Tibial artery (tissue), 4 donors: ENCODE data around the gene UBAC2.
A peak's percentile ranks its signal among the peaks of the same experiment; 100 is the strongest.

Experiments
- DNase-seq, 2 donors: peaks; one replicate each; pipeline ENCODE4 v3.0.0-alpha.2; 2019
- H3K27ac ChIP-seq, 2 donors: fragments of 200-600 bp; sonication (generic) in 1 of 2; 1 replicate in 1 of 2; 2 replicates in 1 of 2; pipeline ENCODE4 v1.5.1; 2018 to 2019; ENCODE audit warnings: mild to moderate bottlenecking in 1 of 2
- H3K27me3 ChIP-seq, 2 donors: fragments of 200-600 bp; sonication (generic) in 1 of 2; one replicate each; pipeline versions ENCODE4 v1.5.1 to v1.6.0; 2016 to 2019
- H3K36me3 ChIP-seq, 3 donors: fragments of 200-600 bp; sonication (generic) in 2 of 3; one replicate each; pipeline ENCODE4 v1.5.1; 2016 to 2019; ENCODE audit warnings: mild to moderate bottlenecking in 2 of 3
- H3K4me1 ChIP-seq, 4 donors: fragments of 200-600 bp; sonication (generic) in 2 of 4; 1 replicate in 3 of 4; 2 replicates in 1 of 4; pipeline ENCODE4 v1.5.1; 2016 to 2019
- H3K4me3 ChIP-seq, 2 donors: fragments of 200-600 bp; sonication (generic) in 1 of 2; 1 replicate in 1 of 2; 2 replicates in 1 of 2; pipeline ENCODE4 v1.5.1; 2018 to 2019; ENCODE audit warnings: mild to moderate bottlenecking in 2 of 2
- H3K9me3 ChIP-seq, 3 donors: fragments of 200-600 bp; sonication (generic) in 1 of 3; one replicate each; pipeline ENCODE4 v1.5.1; 2016 to 2019
- CTCF ChIP-seq, 2 experiments: fragments of 200-600 bp in 1 of 2; fragments of 450-650 bp in 1 of 2; IDR thresholded peaks; one replicate each; pipeline ENCODE4 v1.5.1; 2017 to 2019; ENCODE audit warnings: antibody characterized with exemption in 2 of 2, mild to moderate bottlenecking in 1 of 2, moderate library complexity in 1 of 2
- intact Hi-C: fragments of 100-400 bp; cut with DNase I; formaldehyde crosslinking; loops from one replicate; pipeline ENCODE4 v1.15.0; 2023; ENCODE audit warnings: low total_unique reads

The UBAC2 gene

GRCh38 chr13:99327761-99328160 is 127.1 kb downstream of the UBAC2 start:
- no peaks in the 10 kb centered on the region for H3K9me3 ChIP-seq

GRCh38 chr13:99329477-99329876 is 128.8 kb downstream of the UBAC2 start:
- DNase-seq, result no peak
- Histone ChIP-seq H3K27ac (no peak overlapping the region), H3K4me3 (no peak overlapping the region), H3K4me1 (no peaks in the 10 kb centered on the region), H3K36me3 (peaks cover 0 to 14% (median 0%) of the 10 kb centered on the region in 3 donors), H3K27me3 (no peaks in the 10 kb centered on the region), H3K9me3 (no peaks in the 10 kb centered on the region)
- intact Hi-C loops, result no loop called here
- no peak for TF ChIP-seq CTCF (IDR thresholded peaks at IDR 0.05)

More at GRCh38 chr13:99327761-99328160, 127.1 kb downstream of the UBAC2 start:
- no peak overlapping the region for H3K4me3 ChIP-seq
- H3K27me3 ChIP-seq, result no peaks in the 10 kb centered on the region
- no peak overlapping the region for H3K27ac ChIP-seq
- peaks cover 0 to 1% (median under 1%) of the 10 kb centered on the region in 4 donors for H3K4me1 ChIP-seq
- peaks cover 0 to 12% (median 0%) of the 10 kb centered on the region in 3 donors for H3K36me3 ChIP-seq
- no peak for TF ChIP-seq CTCF (IDR thresholded peaks at IDR 0.05)
- no peak for DNase-seq
- intact Hi-C loops, result no loop called here

- intact Hi-C loops, result no loop called here
- Histone ChIP-seq H3K27me3 (no peaks in the 10 kb centered on the region), H3K27ac (no peak overlapping the region), H3K36me3 (peaks cover 0 to 14% (median 0%) of the 10 kb centered on the region in 3 donors), H3K4me3 (no peak overlapping the region), H3K9me3 (no peaks in the 10 kb centered on the region), H3K4me1 (no peaks in the 10 kb centered on the region)
- TF ChIP-seq CTCF (IDR thresholded peaks at IDR 0.05), result no peak
- DNase-seq, result no peak
Observed at GRCh38 chr13:99330942-99331341, 130.3 kb downstream of the UBAC2 start.

GRCh38 chr13:99331881-99332293 is 131.2 kb downstream of the UBAC2 start:
- Histone ChIP-seq H3K9me3 (no peaks in the 10 kb centered on the region), H3K4me3 (no peak overlapping the region), H3K27me3 (no peaks in the 10 kb centered on the region), H3K4me1 (no peaks in the 10 kb centered on the region), H3K36me3 (peaks cover 0 to 14% (median 0%) of the 10 kb centered on the region in 3 donors), H3K27ac (no peak overlapping the region)
- no peak for DNase-seq
- no peak for TF ChIP-seq CTCF (IDR thresholded peaks at IDR 0.05)
- intact Hi-C loops, result no loop called here

GRCh38 chr13:99332456-99332855 is 131.8 kb downstream of the UBAC2 start:
- H3K4me3 ChIP-seq, result no peak overlapping the region
- no peaks in the 10 kb centered on the region for H3K27me3 ChIP-seq
- no peak overlapping the region for H3K27ac ChIP-seq
- no peaks in the 10 kb centered on the region for H3K4me1 ChIP-seq
- DNase-seq, result peak in 1 of 2 donors; percentile 41
- TF ChIP-seq CTCF (IDR thresholded peaks at IDR 0.05), result no peak
- H3K9me3 ChIP-seq, result no peaks in the 10 kb centered on the region
- intact Hi-C loops, result no loop called here
- H3K36me3 ChIP-seq, result peaks cover 0 to 14% (median 0%) of the 10 kb centered on the region in 3 donors

GRCh38 chr13:99334221-99334620 is 133.6 kb downstream of the UBAC2 start:
- Histone ChIP-seq H3K4me1 (no peaks in the 10 kb centered on the region), H3K4me3 (no peak overlapping the region), H3K9me3 (no peaks in the 10 kb centered on the region), H3K27ac (no peak overlapping the region), H3K36me3 (peaks cover 0 to 12% (median 0%) of the 10 kb centered on the region in 3 donors), H3K27me3 (no peaks in the 10 kb centered on the region)
- intact Hi-C loops, result no loop called here
- no peak for TF ChIP-seq CTCF (IDR thresholded peaks at IDR 0.05)
- DNase-seq, result no peak
